SH-SY5Y (cell line): ENCODE measurements around the gene OR5H6.

ENCODE experiments used
- GATA2 ChIP-seq: IDR thresholded peaks from 2 replicates; pipeline ENCODE4 v1.6.1; 2011; ENCODE audit warnings: mild to moderate bottlenecking, low read depth, low read length
- GATA3 ChIP-seq: IDR thresholded peaks from 2 replicates; pipeline ENCODE4 v1.6.1; 2011; ENCODE audit warnings: low read depth, mild to moderate bottlenecking, low read length, moderate library complexity

DNA sequence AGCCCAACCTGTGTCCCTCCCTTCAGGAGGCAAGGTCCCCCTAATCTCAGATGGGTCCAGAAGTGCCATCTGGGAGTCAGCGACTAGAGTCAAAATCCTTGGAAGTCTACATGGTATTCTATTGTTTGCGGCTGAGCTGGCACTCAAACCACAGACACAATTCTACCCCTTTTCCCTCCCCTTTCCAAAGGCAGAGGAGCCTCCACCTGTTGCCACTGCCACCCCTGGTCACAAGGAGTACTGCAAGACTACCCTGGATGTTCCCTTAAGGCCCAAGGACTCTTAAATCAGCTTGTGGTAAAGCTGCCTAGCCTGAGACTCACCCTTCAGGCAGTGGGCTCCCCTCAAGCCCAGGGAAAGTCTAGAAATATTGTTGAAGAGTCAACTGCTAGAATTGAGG, 4.3 kb upstream of the OR5H6 start:
- TF ChIP-seq GATA3 (no peak), GATA2 (no peak)
